MM.1S (cell line): ENCODE data around the gene GARNL3.
A peak's percentile ranks its signal among the peaks of the same experiment; 100 is the strongest.

Source experiments
- DNase-seq: peaks from one replicate; pipeline ENCODE4 v3.0.0-alpha.2; 2015
- H2AFZ ChIP-seq: fragments of 300-600 bp; sonication (generic); 2 replicates; pipeline ENCODE4 v1.6.0; 2016; ENCODE audit warnings: antibody characterized with exemption, low read length
- H3F3A ChIP-seq: fragments of 300-600 bp; sonication (generic); 2 replicates; pipeline ENCODE4 v1.6.1; 2016; ENCODE audit warnings: mild to moderate bottlenecking, antibody characterized with exemption, low read length, moderate library complexity, mixed read lengths; ENCODE audit not compliant: insufficient read depth
- H3K27ac ChIP-seq: fragments of 300-600 bp; sonication (generic); 2 replicates; pipeline ENCODE4 v1.5.1; 2016; ENCODE audit warnings: mild to moderate bottlenecking, low read length
- H3K27me3 ChIP-seq: fragments of 300-600 bp; sonication (generic); replicated peaks from 2 replicates; pipeline ENCODE4 v1.6.0; 2016; ENCODE audit warnings: low read length; ENCODE audit not compliant: insufficient read depth
- H3K36me3 ChIP-seq: fragments of 300-600 bp; sonication (generic); replicated peaks from 2 replicates; pipeline ENCODE4 v1.6.1; 2016; ENCODE audit warnings: mild to moderate bottlenecking, low read length, mixed read lengths; ENCODE audit not compliant: insufficient read depth
- H3K4me1 ChIP-seq: fragments of 300-600 bp; sonication (generic); 2 replicates; pipeline ENCODE4 v1.6.1; 2016; ENCODE audit warnings: low read length, mixed read lengths
- H3K4me2 ChIP-seq: fragments of 300-600 bp; sonication (generic); 2 replicates; pipeline ENCODE4 v1.6.0; 2016; ENCODE audit warnings: low read depth, low read length
- H3K4me3 ChIP-seq: fragments of 300-600 bp; sonication (generic); 2 replicates; pipeline ENCODE4 v1.5.1; 2016; ENCODE audit warnings: low read length, mixed read lengths
- H3K79me2 ChIP-seq: fragments of 300-600 bp; sonication (generic); 2 replicates; pipeline ENCODE4 v1.6.1; 2016; ENCODE audit warnings: mixed run types, low read length, mixed read lengths
- H3K9ac ChIP-seq: fragments of 300-600 bp; sonication (generic); 2 replicates; pipeline ENCODE4 v1.6.1; 2016; ENCODE audit warnings: low read length, mixed read lengths
- H3K9me2 ChIP-seq: fragments of 300-600 bp; sonication (generic); replicated peaks from 2 replicates; pipeline ENCODE4 v1.6.1; 2016; ENCODE audit warnings: mild to moderate bottlenecking, low read length, mixed read lengths; ENCODE audit not compliant: insufficient read depth
- H3K9me3 ChIP-seq: fragments of 300-600 bp; sonication (generic); replicated peaks from 2 replicates; pipeline ENCODE4 v1.6.1; 2016; ENCODE audit warnings: mild to moderate bottlenecking, low read length, mixed read lengths; ENCODE audit not compliant: insufficient read depth
- H4K20me1 ChIP-seq: fragments of 300-600 bp; sonication (generic); 2 replicates; pipeline ENCODE4 v1.6.1; 2016; ENCODE audit warnings: mild to moderate bottlenecking, low read length, moderate library complexity, mixed read lengths; ENCODE audit not compliant: insufficient read depth
- CTCF ChIP-seq: fragments of 300-600 bp; sonication (generic); IDR thresholded peaks from 2 replicates; pipeline ENCODE4 v1.5.1; 2016; ENCODE audit warnings: antibody characterized with exemption, low read length, mixed read lengths
- EZH2 ChIP-seq: fragments of 300-600 bp; sonication (generic); optimal IDR thresholded peaks from 2 replicates; pipeline ENCODE3; 2017; ENCODE audit warnings: low read depth, mild to moderate bottlenecking, antibody characterized with exemption, low read length, mixed read lengths
- EZH2phosphoT487 ChIP-seq: fragments of 300-600 bp; sonication (generic); IDR thresholded peaks from 2 replicates; pipeline ENCODE4 v1.6.1; 2018; ENCODE audit warnings: antibody characterized with exemption, low read length

GARNL3 gene

GRCh38 chr9:127388856-127389238, 124.3 kb downstream of the GARNL3 start:
- Histone ChIP-seq H4K20me1 (no peaks in the 10 kb centered on the region), H3F3A (no peaks in the 10 kb centered on the region), H3K27ac (peak overlapping the region; percentile 31; the same call in 1 of the 2 replicates), H3K9me3 (no peaks in the 10 kb centered on the region), H3K9me2 (no peaks in the 10 kb centered on the region), H2AFZ (no peak overlapping the region), H3K9ac (no peak overlapping the region), H3K27me3 (no peaks in the 10 kb centered on the region), H3K79me2 (no peaks in the 10 kb centered on the region), H3K4me1 (peaks cover 4% of the 10 kb centered on the region; the same call in 1 of the 2 replicates), H3K4me3 (no peak overlapping the region), H3K36me3 (no peaks in the 10 kb centered on the region), H3K4me2 (0 out of 2 replicates have a peak overlapping the region, but pooled peaks have one; percentile 7)
- TF ChIP-seq EZH2 (no peak), EZH2phosphoT487 (no peak), CTCF (no peak)
- no peak for DNase-seq

GRCh38 chr9:127389381-127390247, 125.0 kb downstream of the GARNL3 start:
- no peak overlapping the region for H3K4me2 ChIP-seq
- no peaks in the 10 kb centered on the region for H3F3A ChIP-seq
- no peak for DNase-seq
- no peak overlapping the region for H3K9ac ChIP-seq
- no peak overlapping the region for H3K27ac ChIP-seq
- H4K20me1 ChIP-seq, result no peaks in the 10 kb centered on the region
- no peaks in the 10 kb centered on the region for H3K9me2 ChIP-seq
- H3K27me3 ChIP-seq, result no peaks in the 10 kb centered on the region
- no peaks in the 10 kb centered on the region for H3K36me3 ChIP-seq
- H3K4me3 ChIP-seq, result no peak overlapping the region
- H3K4me1 ChIP-seq, result peaks cover 4% of the 10 kb centered on the region; the same call in 1 of the 2 replicates
- TF ChIP-seq CTCF, result no peak
- TF ChIP-seq EZH2phosphoT487, result no peak
- no peak for TF ChIP-seq EZH2
- no peak overlapping the region for H2AFZ ChIP-seq
- no peaks in the 10 kb centered on the region for H3K79me2 ChIP-seq
- H3K9me3 ChIP-seq, result no peaks in the 10 kb centered on the region

GRCh38 chr9:127390248-127390545, 125.6 kb downstream of the GARNL3 start:
- TF ChIP-seq EZH2, result no peak
- Histone ChIP-seq H3K9me3 (no peaks in the 10 kb centered on the region), H3F3A (no peaks in the 10 kb centered on the region), H3K9me2 (no peaks in the 10 kb centered on the region), H3K79me2 (no peaks in the 10 kb centered on the region), H3K4me1 (peaks cover 4% of the 10 kb centered on the region; the same call in 1 of the 2 replicates), H3K4me2 (no peak overlapping the region), H3K4me3 (no peak overlapping the region), H3K27me3 (no peaks in the 10 kb centered on the region), H3K36me3 (no peaks in the 10 kb centered on the region), H2AFZ (no peak overlapping the region), H3K9ac (no peak overlapping the region), H3K27ac (no peak overlapping the region), H4K20me1 (no peaks in the 10 kb centered on the region)
- no peak for DNase-seq

- DNase-seq, result no peak
- Histone ChIP-seq H3K4me2 (no peak overlapping the region), H3K79me2 (no peaks in the 10 kb centered on the region), H3K4me3 (no peak overlapping the region), H3K9me2 (no peaks in the 10 kb centered on the region), H3F3A (no peaks in the 10 kb centered on the region), H3K9ac (no peak overlapping the region), H3K36me3 (no peaks in the 10 kb centered on the region), H3K27ac (no peak overlapping the region), H3K9me3 (no peaks in the 10 kb centered on the region), H4K20me1 (no peaks in the 10 kb centered on the region), H3K4me1 (peaks cover 6% of the 10 kb centered on the region; the same call in 1 of the 2 replicates), H2AFZ (no peak overlapping the region), H3K27me3 (no peaks in the 10 kb centered on the region)
- TF ChIP-seq EZH2 (no peak), CTCF (no peak), EZH2phosphoT487 (no peak)
Observed at GRCh38 chr9:127390563-127390962, 126.0 kb downstream of the GARNL3 start.
